KG1 (cell line): ENCODE data around the gene ERBB2.
"Not testable (repeated sequence)": the region's sequence is repeated elsewhere in the genome, so short reads cannot be mapped to it uniquely, and the experiment has no call there.

Experiments used
- DNase-seq: peaks from one replicate; lab custom pipeline; 2025; lab: John Stamatoyannopoulos, UW

Gene ERBB2

GRCh38 chr17:39678340-39679116 lies 21.3 kb upstream of the ERBB2 start:
- no peak for DNase-seq

- no peak for DNase-seq
Observed at GRCh38 chr17:39679521-39680192, 20.2 kb upstream of the ERBB2 start.

GRCh38 chr17:39683295-39683939 lies 16.4 kb upstream of the ERBB2 start:
- no peak for DNase-seq

- DNase-seq: no peak
Observed at GRCh38 chr17:39684369-39685192, 15.3 kb upstream of the ERBB2 start.

GRCh38 chr17:39687101-39687545 lies 12.7 kb upstream of the ERBB2 start:
- DNase-seq: no peak

DNA sequence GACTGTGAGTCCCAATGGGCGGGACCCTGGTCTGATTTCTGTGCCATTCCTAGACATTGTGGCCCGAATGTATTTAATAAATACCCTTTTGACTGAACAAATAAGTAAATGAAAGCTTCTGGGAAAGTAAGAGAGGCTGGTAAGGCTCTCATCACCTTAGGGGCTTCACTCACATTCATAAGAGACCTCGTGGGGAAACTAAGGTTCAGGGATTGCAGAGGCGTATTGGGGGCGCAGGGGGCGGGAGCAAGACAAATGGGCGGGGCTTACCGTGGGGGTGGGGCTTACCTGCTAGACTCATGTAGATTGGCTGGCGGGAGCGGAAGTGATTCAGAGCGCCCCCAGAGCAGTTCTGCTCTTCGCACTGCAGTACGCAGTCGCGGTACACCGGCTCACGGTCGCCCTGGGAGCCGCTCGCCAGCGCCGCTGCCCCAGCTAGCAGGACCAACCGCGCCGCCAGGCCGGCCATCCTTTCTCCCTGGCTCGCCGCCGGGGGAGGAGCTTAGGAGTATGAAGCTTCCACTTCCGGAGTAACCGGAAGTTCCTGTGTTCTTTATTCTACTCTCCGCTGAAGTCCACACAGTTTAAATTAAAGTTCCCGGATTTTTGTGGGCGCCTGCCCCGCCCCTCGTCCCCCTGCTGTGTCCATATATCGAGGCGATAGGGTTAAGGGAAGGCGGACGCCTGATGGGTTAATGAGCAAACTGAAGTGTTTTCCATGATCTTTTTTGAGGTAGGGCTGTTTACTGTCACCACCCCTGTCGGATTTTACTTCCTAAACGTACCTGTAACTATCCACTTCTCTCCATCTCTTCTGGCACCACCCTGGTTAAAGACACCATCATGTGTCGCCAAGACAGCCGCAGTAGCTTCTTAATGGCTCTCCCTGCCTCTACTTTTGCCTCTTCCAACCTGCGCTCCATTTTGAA lies 12.1 kb upstream of the ERBB2 start, which contains the start of gene PGAP3:
PGAP3 (minus strand) TSS at position 512 of the 929 bp plus-strand sequence; CDS start at position 469, 43 bp downstream.
- DNase-seq: peak; percentile 87

GRCh38 chr17:39688475-39688835 lies 11.4 kb upstream of the ERBB2 start:
- no peak for DNase-seq

DNA sequence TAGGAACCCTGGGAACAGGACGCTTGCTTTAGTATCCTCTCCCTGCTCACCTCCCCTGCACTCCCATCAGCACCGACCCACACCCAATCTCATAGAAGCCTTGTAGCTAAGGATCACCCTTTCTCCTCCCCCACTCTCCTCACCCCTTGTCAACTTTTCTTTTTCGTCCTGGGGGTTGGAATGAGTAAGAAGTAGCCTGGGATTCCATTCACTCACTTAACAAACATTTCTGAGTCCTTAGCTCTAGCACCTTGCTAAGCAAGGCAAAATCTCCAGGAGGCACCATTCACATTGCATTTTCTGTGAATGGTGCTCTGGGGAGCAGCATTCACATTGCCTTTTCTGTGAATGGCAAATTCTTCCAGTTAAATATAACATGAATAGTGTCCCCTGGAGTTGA lies 10.9 kb upstream of the ERBB2 start:
- DNase-seq: no peak

- no peak for DNase-seq
Observed at GRCh38 chr17:39694593-39694992, 5.3 kb upstream of the ERBB2 start.

DNA sequence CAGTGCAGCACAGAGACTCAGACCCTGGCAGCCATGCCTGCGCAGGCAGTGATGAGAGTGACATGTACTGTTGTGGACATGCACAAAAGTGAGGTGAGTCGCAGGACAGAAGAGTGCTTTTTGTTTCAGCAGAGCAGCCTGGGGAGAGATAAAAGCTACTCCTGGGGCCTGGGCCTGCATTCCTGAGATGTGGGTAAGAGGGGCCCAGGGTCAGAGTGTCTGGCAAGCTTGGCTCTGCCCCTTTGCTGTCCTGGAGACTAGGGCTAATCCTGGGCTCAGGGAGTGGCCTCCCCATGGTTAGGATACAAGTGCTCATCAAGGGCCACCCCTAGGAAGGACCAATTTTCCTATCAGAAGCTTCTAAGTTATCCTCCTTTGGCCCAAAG lies 4.8 kb upstream of the ERBB2 start:
- no peak for DNase-seq

- no peak for DNase-seq
Observed at GRCh38 chr17:39696731-39697130, 3.1 kb upstream of the ERBB2 start.

DNA sequence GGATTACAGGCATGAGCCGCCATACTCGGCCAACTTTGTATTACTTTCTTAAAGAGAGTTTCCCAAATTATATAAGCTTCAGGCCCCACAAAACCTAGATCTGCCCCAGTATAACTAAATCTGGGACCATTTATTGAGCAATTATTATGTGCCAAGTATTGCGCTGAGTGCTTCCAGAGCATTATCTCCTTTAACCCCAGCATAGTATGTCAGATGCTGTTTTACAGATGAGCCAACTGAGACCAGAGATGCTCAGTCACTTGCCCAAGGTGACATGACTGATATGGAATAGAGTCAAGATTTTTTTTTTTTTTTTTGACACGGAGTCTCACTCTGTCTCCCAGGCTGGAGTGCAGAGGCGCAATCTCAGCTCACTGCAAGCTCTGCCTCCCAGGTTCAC lies 1.9 kb upstream of the ERBB2 start:
- DNase-seq: no peak

GRCh38 chr17:39699157-39699817 lies 577 bp upstream of the ERBB2 start:
- not testable (repeated sequence) for DNase-seq

GRCh38 chr17:39700148-39700987 lies 504 bp downstream of the ERBB2 start:
- DNase-seq: no peak

GRCh38 chr17:39701012-39701783 lies 1.3 kb downstream of the ERBB2 start:
- DNase-seq: no peak

GRCh38 chr17:39701784-39702422 lies 2.0 kb downstream of the ERBB2 start:
- no peak for DNase-seq

DNA sequence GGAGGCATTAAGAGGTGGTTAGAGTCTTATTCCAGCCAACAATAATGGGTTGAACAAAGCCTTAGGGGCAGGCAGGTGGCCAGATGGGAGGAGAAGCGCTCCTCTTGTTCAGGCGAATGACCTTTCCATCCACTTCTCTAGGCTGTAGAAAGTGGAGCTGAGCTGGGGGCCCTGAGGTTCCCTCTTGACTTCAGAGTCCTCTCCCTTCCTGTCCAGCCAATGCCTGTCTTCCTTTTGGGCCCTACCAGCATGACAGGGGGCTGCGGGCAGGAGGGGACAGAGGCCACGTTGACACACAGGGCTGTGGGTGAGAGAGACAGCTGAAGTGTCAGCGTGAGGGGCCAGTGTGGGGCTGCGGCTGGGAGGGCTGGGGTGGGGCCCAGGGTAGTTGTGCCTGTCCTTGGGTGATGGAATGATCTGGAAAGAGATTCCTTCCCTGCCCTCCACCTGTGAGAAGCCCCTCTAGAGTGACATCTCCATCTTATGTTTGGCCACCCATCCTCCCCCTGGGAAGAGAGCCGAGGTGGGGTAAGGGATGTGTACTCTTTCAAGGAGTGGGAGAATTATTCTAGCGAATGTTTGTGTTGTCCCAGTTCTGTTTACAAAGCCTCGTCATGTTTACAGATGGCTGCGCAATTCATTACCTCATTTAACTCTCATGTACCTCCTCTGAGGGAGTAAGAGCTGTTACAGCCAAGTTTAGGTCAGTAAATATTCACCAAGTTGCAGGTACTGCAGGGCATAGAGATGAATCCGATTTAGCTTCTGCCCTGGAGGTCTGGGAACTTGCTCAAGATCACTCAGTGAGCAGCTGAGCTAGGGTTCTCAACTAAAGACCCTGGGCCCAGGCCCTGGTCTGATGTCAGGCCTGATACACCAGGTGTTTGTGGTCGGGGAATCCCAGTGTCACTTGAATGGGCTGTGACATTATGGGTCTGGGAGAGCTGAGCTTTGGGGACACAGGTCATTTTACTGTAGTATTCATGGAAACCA lies 3.3 kb downstream of the ERBB2 start:
- no peak for DNase-seq
